Fibroblast of lung (primary cell): Measurements from ENCODE around the gene PDE6A. TPM values are rescaled to one million over a fixed set of nuclear protein-coding genes. Genes with fewer than 3 reads are reported as not detected.

Experiments used
- DNase-seq, 2 donors: peaks; one replicate each; pipeline versions ENCODE4 v3.0.0 to v3.0.0-alpha.2; 2010; ENCODE audit warnings: low read depth in 2 of 2
- H2AFZ ChIP-seq: 2 replicates; pipeline ENCODE4 v1.5.1; 2012; ENCODE audit warnings: low read length, control low read depth, inconsistent platforms
- H3K27ac ChIP-seq: 2 replicates; pipeline ENCODE4 v1.5.1; 2011; ENCODE audit warnings: low read length, control low read depth; ENCODE audit not compliant: insufficient read depth
- H3K27me3 ChIP-seq: 2 replicates; pipeline ENCODE4 v1.5.1; 2011; ENCODE audit warnings: mild to moderate bottlenecking, low read length; ENCODE audit not compliant: control insufficient read depth, insufficient read depth
- H3K36me3 ChIP-seq: 2 replicates; pipeline ENCODE4 v1.5.1; 2011; ENCODE audit warnings: low read length; ENCODE audit not compliant: control insufficient read depth, insufficient read depth
- H3K4me1 ChIP-seq: 2 replicates; pipeline ENCODE4 v1.5.1; 2011; ENCODE audit warnings: low read length; ENCODE audit not compliant: control insufficient read depth, insufficient read depth; ENCODE audit errors: extremely low read depth
- H3K4me2 ChIP-seq: 2 replicates; pipeline ENCODE4 v1.5.1; 2011; ENCODE audit warnings: low read length, control low read depth; ENCODE audit not compliant: insufficient read depth; ENCODE audit errors: extremely low read depth
- H3K4me3 ChIP-seq, 4 experiments: fragments of 200-600 bp in 1 of 4; sonication (generic) in 1 of 4; replicated peaks in 1 of 4; 2 replicates each; pipeline ENCODE4 v1.5.1; 2011 to 2016; ENCODE audit warnings: low read length in 4 of 4, low read depth in 3 of 4, mild to moderate bottlenecking in 3 of 4, control low read depth in 2 of 4, inconsistent platforms in 1 of 4, mixed read lengths in 1 of 4; ENCODE audit not compliant: insufficient read depth in 1 of 4; ENCODE audit errors: control extremely low read depth in 1 of 4
- H3K79me2 ChIP-seq: 2 replicates; pipeline ENCODE4 v1.5.1; 2012; ENCODE audit warnings: mild to moderate bottlenecking, low read length, inconsistent platforms; ENCODE audit not compliant: control insufficient read depth, insufficient read depth
- H3K9ac ChIP-seq: 2 replicates; pipeline ENCODE4 v1.5.1; 2011; ENCODE audit warnings: mild to moderate bottlenecking, low read length, control low read depth; ENCODE audit not compliant: insufficient read depth
- H3K9me3 ChIP-seq: 2 replicates; pipeline ENCODE4 v1.5.1; 2012; ENCODE audit warnings: low read depth, low read length; ENCODE audit not compliant: control insufficient read depth, insufficient read depth
- H4K20me1 ChIP-seq: 2 replicates; pipeline ENCODE4 v1.5.1; 2011; ENCODE audit warnings: low read length; ENCODE audit not compliant: control insufficient read depth, insufficient read depth; ENCODE audit errors: extremely low read depth
- EZH2 ChIP-seq: IDR thresholded peaks from 2 replicates; pipeline ENCODE4 v1.5.1; 2012; ENCODE audit warnings: low read length, control low read depth, mild to moderate bottlenecking; ENCODE audit errors: missing control alignments
- polyA plus RNA-seq, 2 donors: library from polyadenylated mRNA; depleted of rRNA in 1 of 2; stranded (reverse) in 1 of 2; unstranded in 1 of 2; fragments of >200 nt; gene quantifications; 2 replicates each; pipeline ENCODE4 v1.2.1, GENCODE V29; 2011 to 2012; ENCODE audit warnings: missing spikeins in 1 of 2
- total RNA-seq: library from RNA; depleted of rRNA; stranded (reverse); fragments of >200 nt; gene quantifications from 2 replicates; pipeline ENCODE4 v1.2.1, GENCODE V29; 2014
- TF ChIP-seq, protein P1 (sequence below), 2 donors: IDR thresholded peaks in 1 of 2; conservative IDR thresholded peaks in 1 of 2; 1 replicate in 1 of 2; 2 replicates in 1 of 2; pipeline ENCODE4 v1.5.1; 2011 to 2012; ENCODE audit warnings: low read length in 2 of 2, control low read depth in 1 of 2, inconsistent platforms in 1 of 2, low read depth in 1 of 2, mild to moderate bottlenecking in 1 of 2

Gene PDE6A
- total and polyA plus RNA-seq, 2 donors (not counting 1 experiment from before 2014, with no cell fraction given) = under 0.01 TPM; not detected in 1

DNA sequence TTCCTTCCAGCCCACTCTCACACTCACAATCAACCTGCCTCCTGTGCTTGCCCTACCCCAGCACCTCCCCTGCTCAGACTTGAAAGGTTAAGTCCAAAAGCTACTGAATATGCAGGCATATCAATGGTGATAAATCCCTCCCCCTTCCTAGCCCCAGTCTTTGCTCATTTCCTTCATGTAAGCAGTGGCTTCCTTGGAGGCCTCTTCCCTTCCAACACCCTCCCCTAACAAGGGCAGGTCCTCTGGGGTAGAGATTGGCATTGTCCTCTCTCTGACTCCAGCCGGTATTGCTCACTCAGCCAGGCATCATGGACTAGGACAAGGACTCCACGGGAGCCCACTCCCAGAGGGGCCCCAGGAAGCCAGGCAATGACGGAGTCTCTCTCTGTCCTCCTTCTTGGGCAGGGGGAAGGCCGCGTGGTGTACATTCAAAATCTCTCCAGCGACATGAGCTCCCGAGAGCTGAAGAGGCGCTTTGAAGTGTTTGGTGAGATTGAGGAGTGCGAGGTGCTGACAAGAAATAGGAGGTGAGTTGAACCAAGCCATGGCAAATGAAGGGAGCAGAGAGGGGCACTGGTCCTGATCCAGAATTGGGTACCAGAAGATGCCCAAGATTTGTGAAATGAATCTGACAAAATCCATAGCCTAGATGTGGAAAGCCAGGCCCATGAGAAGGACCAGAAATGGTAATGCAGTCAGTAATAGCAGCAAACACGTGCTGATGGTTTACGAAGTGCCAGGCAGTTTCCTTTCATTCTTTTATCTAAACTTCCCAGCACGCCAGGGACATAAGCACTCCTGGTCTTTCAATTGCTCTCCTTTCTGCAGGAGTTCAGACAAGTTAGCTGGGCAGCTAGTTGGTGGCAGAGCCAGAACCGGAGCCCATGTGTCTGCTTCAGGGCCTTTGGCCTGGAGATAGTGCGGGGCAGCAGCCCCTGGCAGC lies 102.5 kb downstream of the PDE6A start:
- H3K79me2 ChIP-seq = no peaks in the 10 kb centered on the region
- no peak overlapping the region for H3K9ac ChIP-seq
- TF ChIP-seq, protein P1, sequence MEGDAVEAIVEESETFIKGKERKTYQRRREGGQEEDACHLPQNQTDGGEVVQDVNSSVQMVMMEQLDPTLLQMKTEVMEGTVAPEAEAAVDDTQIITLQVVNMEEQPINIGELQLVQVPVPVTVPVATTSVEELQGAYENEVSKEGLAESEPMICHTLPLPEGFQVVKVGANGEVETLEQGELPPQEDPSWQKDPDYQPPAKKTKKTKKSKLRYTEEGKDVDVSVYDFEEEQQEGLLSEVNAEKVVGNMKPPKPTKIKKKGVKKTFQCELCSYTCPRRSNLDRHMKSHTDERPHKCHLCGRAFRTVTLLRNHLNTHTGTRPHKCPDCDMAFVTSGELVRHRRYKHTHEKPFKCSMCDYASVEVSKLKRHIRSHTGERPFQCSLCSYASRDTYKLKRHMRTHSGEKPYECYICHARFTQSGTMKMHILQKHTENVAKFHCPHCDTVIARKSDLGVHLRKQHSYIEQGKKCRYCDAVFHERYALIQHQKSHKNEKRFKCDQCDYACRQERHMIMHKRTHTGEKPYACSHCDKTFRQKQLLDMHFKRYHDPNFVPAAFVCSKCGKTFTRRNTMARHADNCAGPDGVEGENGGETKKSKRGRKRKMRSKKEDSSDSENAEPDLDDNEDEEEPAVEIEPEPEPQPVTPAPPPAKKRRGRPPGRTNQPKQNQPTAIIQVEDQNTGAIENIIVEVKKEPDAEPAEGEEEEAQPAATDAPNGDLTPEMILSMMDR (conservative IDR thresholded peaks at IDR 0.05 in 1 of 2, IDR thresholded peaks at IDR 0.05 in 1 of 2; ENCODE audit: low read depth in 1 of 2, low read length in 2 of 2) = no peak
- TF ChIP-seq EZH2 = no peak
- DNase-seq = no peak
- no peaks in the 10 kb centered on the region for H3K36me3 ChIP-seq
- no peak overlapping the region for H3K4me2 ChIP-seq
- H4K20me1 ChIP-seq = no peaks in the 10 kb centered on the region
- no peak overlapping the region for H3K27ac ChIP-seq
- no peaks in the 10 kb centered on the region for H3K27me3 ChIP-seq
- peaks cover 7% of the 10 kb centered on the region for H3K4me1 ChIP-seq
- H2AFZ ChIP-seq = no peak overlapping the region
- H3K4me3 ChIP-seq = no peak overlapping the region
- no peaks in the 10 kb centered on the region for H3K9me3 ChIP-seq

DNA sequence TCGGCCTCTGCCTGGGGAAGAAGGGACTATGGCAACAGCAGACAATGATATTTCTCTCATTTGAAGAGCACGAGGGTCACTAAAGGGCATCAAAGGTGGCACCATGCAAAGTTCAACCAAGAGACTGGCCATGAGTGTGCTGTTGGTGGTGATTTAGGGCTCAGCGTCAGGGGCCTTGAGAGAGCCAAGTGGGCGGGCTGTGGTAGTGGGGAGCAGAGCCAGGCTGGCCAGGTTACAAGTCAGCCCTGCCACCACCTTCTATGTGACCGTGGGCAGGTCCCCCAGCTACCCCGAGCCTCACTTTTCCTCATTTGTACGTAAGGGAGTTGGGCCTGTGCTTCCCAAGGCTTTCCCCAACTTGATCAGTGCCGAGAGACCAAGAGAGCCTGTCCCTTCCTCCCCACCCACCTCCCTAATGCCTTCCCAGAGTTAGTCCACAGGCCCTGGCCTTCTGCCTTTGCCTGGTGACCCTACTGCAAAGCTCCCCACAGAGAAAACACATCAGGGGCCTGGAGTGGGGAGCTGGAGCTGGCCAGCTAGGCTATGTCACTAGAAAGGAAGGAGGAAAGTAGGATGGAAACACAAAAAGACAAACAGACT lies 104.3 kb downstream of the PDE6A start:
- no peaks in the 10 kb centered on the region for H4K20me1 ChIP-seq
- H3K79me2 ChIP-seq = no peaks in the 10 kb centered on the region
- H3K36me3 ChIP-seq = no peaks in the 10 kb centered on the region
- no peaks in the 10 kb centered on the region for H3K9me3 ChIP-seq
- no peaks in the 10 kb centered on the region for H3K27me3 ChIP-seq
- TF ChIP-seq EZH2 = no peak
- TF ChIP-seq, protein P1 (conservative IDR thresholded peaks at IDR 0.05 in 1 of 2, IDR thresholded peaks at IDR 0.05 in 1 of 2; ENCODE audit: low read depth in 1 of 2, low read length in 2 of 2) = no peak
- DNase-seq = no peak
- H3K4me1 ChIP-seq = peaks cover 7% of the 10 kb centered on the region
- H2AFZ ChIP-seq = no peak overlapping the region
- H3K4me3 ChIP-seq = no peak overlapping the region
- H3K4me2 ChIP-seq = no peak overlapping the region
- H3K27ac ChIP-seq = no peak overlapping the region
- H3K9ac ChIP-seq = no peak overlapping the region

DNA sequence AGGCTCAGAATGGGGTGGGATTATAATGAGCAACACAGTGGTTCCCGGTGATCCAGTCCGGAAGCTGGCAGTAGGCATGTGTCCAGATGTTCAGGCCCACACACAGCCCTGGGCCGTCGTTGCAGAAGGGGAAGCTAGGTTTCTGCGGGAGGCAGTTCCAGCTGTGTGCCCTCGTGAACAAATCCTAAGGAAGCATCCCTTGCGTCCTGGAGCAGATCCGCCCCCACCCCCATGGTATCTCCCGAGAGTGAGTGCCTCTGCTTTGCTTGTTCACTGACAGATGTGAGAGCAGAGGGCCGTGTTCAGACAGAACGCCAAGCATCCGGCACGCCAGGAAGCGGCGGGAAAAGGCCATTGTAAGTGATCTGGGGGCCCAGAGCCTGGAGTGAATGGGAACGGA lies 104.8 kb downstream of the PDE6A start:
- Histone ChIP-seq H3K79me2 (no peaks in the 10 kb centered on the region), H3K27ac (no peak overlapping the region), H3K36me3 (no peaks in the 10 kb centered on the region), H3K4me2 (no peak overlapping the region), H3K4me3 (no peak overlapping the region), H4K20me1 (no peaks in the 10 kb centered on the region), H3K4me1 (peaks cover 7% of the 10 kb centered on the region), H2AFZ (peak overlapping the region; percentile 39), H3K9ac (no peak overlapping the region), H3K27me3 (no peaks in the 10 kb centered on the region), H3K9me3 (no peaks in the 10 kb centered on the region)
- DNase-seq = peak in 1 of 2 donors; percentile 44
- TF ChIP-seq, protein P1 (conservative IDR thresholded peaks at IDR 0.05 in 1 of 2, IDR thresholded peaks at IDR 0.05 in 1 of 2; ENCODE audit: low read depth in 1 of 2, low read length in 2 of 2) = no peak
- peak; percentile 4 for TF ChIP-seq EZH2
